ENCODE measurements around the gene INPPL1. TPM values are rescaled to one million over a fixed set of nuclear protein-coding genes. Genes with fewer than 3 reads are reported as not detected.
A peak's percentile ranks its signal among the peaks of the same experiment; 100 is the strongest.

INPPL1 gene
- 207 and 214 TPM in 2 replicates for total RNA-seq (2021)
- long read RNA-seq, partial matches to known transcripts = 52 of 60 reads
- long read RNA-seq, other reads (novel, unspliced or antisense) = 8 of 60 reads

GRCh38 chr11:72224564-72225410, at the start of gene INPPL1:
Gene INPPL1 (plus strand): TSS chr11:72224767. CDS start chr11:72224985, 218 bp downstream.
- peaks cover 4% of the 10 kb centered on the region; the same call in 1 of the 2 replicates for H3K79me2 ChIP-seq (ENCODE audit: insufficient read depth, low read length)

More at GRCh38 chr11:72224564-72225410, at the start of gene INPPL1:
- Mint-ChIP-seq H3K9me3 (no peaks in the 10 kb centered on the region), H3K36me3 (ENCODE audit: insufficient read depth in 1 of 3, low read depth in 3 of 3) (peaks cover 10 to 39% (median 33%) of the 10 kb centered on the region in 3 experiments; a peak in 6 of 7 replicates), H3K27ac (peak within 1 kb of the TSS; percentile 96 to 98 (median 98)), H3K4me3 (peak within 1 kb of the TSS; percentile 90 to 97), H3K4me1 (peaks cover 27 to 38% of the 10 kb centered on the region in 2 experiments), H3K27me3 (ENCODE audit: low read depth) (peaks cover 4% of the 10 kb centered on the region)
- TF ChIP-seq, protein P1, sequence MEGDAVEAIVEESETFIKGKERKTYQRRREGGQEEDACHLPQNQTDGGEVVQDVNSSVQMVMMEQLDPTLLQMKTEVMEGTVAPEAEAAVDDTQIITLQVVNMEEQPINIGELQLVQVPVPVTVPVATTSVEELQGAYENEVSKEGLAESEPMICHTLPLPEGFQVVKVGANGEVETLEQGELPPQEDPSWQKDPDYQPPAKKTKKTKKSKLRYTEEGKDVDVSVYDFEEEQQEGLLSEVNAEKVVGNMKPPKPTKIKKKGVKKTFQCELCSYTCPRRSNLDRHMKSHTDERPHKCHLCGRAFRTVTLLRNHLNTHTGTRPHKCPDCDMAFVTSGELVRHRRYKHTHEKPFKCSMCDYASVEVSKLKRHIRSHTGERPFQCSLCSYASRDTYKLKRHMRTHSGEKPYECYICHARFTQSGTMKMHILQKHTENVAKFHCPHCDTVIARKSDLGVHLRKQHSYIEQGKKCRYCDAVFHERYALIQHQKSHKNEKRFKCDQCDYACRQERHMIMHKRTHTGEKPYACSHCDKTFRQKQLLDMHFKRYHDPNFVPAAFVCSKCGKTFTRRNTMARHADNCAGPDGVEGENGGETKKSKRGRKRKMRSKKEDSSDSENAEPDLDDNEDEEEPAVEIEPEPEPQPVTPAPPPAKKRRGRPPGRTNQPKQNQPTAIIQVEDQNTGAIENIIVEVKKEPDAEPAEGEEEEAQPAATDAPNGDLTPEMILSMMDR (conservative IDR thresholded peaks at IDR 0.05) = no peak
- H2BK15ac ChIP-seq (ENCODE audit: low read depth, low read length) = no peak within 1 kb of the TSS; the same call in 1 of the 2 replicates
- H3K18ac ChIP-seq (ENCODE audit: insufficient read length, low read depth, low read length) = peak within 1 kb of the TSS; percentile 44
- H4K91ac ChIP-seq (ENCODE audit: insufficient read length, low read depth, low read length) = no peak within 1 kb of the TSS
- H4K8ac ChIP-seq (replicated peaks; ENCODE audit: insufficient read length, low read depth, low read length) = no peak within 1 kb of the TSS
- H3K27ac ChIP-seq (ENCODE audit: insufficient read length, low read depth, low read length) = no peak within 1 kb of the TSS
- DNase-seq = peak; percentile 41
- H3K23ac ChIP-seq (ENCODE audit: insufficient read length, low read depth, low read length) = no peak within 1 kb of the TSS
- WGBS (ENCODE audit: extremely low coverage, insufficient read length, low lambda C conversion rate) = no CpG with 5 or more reads among the region's 81 CpGs
- no peak within 1 kb of the TSS for H2BK120ac ChIP-seq (ENCODE audit: low read depth, low read length, poor library complexity, severe bottlenecking)
- H3K4me1 ChIP-seq (ENCODE audit: insufficient read depth, low read length) = peaks cover 2% of the 10 kb centered on the region; the same call in 1 of the 2 replicates
- no peak within 1 kb of the TSS for H2BK12ac ChIP-seq (ENCODE audit: insufficient read length, low read depth, low read length)
- H2AFZ ChIP-seq (ENCODE audit: low read length) = no peak within 1 kb of the TSS
- H3K14ac ChIP-seq (ENCODE audit: insufficient read depth, low read length) = peak within 1 kb of the TSS; percentile 58
- no peaks in the 10 kb centered on the region for H3K9me3 ChIP-seq (ENCODE audit: control insufficient read depth, low read depth, low read length)
- no peak within 1 kb of the TSS for H2AK5ac ChIP-seq (ENCODE audit: insufficient read length, low read length)
- H3T11ph ChIP-seq (ENCODE audit: low read length) = no peak within 1 kb of the TSS
- peak within 1 kb of the TSS; percentile 51 for H3K9ac ChIP-seq (ENCODE audit: extremely low read depth, insufficient read length, low read length)
- H3K23me2 ChIP-seq (ENCODE audit: insufficient read length, low read depth, low read length, poor library complexity, severe bottlenecking) = peaks cover 16% of the 10 kb centered on the region
- no peak within 1 kb of the TSS for H3K56ac ChIP-seq (ENCODE audit: insufficient read length, low read depth, low read length)
- H3K4me2 ChIP-seq (ENCODE audit: insufficient read depth, insufficient read length, low read length) = peak within 1 kb of the TSS; percentile 97
- no peak within 1 kb of the TSS for H2BK20ac ChIP-seq (ENCODE audit: low read depth, low read length, poor library complexity, severe bottlenecking)
- H3K4ac ChIP-seq (ENCODE audit: low read depth, low read length) = no peak within 1 kb of the TSS
- no peak within 1 kb of the TSS for H2BK5ac ChIP-seq (ENCODE audit: insufficient read length, low read length)
- H3K79me1 ChIP-seq (ENCODE audit: insufficient read depth, low read depth, low read length, poor library complexity, severe bottlenecking) = peaks cover 3% of the 10 kb centered on the region
- no peaks in the 10 kb centered on the region for H3K27me3 ChIP-seq (ENCODE audit: insufficient read depth, low read length)
- H4K5ac ChIP-seq (ENCODE audit: insufficient read length, low read depth, low read length) = no peak within 1 kb of the TSS
- H4K20me1 ChIP-seq (ENCODE audit: control insufficient read depth, insufficient read depth, insufficient read length) = peaks cover 2% of the 10 kb centered on the region
